ENCODE data around the gene PXYLP1.

Gene PXYLP1

DNA sequence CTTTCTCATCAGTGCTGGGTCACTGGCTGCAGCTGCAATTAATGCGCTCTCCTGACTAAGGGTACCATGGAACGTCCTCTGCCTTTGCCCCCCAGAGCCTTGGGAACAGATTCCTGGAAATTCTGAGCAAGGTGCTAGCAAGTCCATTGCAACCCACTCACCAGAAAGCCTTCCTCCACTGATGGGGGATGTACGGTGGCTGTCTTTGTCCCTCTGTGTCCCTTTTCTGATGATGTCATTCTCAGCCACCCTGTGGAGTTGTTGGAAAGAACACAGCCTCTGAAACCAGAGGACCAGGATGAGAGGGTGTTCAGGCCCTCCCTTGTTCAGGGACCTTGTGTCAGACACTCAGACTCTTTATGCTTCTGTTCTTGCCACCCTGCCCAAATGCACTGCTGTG is 98.6 kb downstream of the PXYLP1 start:
- DNase-seq: no peak

DNA sequence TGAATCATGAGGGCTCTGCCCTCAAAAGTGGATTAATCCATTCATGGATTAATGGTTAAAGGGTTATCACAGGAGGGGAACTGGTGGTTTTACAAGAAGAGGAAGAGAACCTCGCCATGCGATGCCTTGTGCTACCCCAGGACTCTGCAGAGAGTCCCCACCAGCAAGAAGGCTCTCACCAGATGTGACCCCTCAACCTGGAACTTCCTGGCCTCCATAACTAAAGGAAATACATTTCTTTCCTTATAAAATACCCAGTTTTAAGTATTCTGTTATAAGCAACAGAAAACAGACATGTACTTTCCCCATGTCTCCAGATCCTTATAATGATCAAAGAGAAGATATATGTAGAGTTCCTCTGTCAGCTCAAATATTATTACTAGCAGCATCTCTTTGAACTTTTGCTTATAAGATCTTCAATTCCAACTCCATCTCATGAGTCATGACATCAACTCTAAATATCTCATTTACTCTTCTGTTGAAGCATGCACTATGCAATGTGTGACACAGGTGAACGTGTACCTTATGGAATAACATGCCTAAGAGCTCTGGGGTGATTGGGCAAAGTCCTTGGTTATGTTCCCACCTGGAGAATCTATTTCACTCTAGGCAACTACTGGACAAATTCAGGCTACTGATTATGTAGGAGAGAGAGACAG is 99.2 kb downstream of the PXYLP1 start:
- DNase-seq: no peak

GRCh38 chr3:141331377-141332318 is 100.0 kb downstream of the PXYLP1 start:
- DNase-seq: peak; percentile 96

- DNase-seq: no peak
These were observed 100.8 kb downstream of the PXYLP1 start for GRCh38 chr3:141332416-141332815.

DNA sequence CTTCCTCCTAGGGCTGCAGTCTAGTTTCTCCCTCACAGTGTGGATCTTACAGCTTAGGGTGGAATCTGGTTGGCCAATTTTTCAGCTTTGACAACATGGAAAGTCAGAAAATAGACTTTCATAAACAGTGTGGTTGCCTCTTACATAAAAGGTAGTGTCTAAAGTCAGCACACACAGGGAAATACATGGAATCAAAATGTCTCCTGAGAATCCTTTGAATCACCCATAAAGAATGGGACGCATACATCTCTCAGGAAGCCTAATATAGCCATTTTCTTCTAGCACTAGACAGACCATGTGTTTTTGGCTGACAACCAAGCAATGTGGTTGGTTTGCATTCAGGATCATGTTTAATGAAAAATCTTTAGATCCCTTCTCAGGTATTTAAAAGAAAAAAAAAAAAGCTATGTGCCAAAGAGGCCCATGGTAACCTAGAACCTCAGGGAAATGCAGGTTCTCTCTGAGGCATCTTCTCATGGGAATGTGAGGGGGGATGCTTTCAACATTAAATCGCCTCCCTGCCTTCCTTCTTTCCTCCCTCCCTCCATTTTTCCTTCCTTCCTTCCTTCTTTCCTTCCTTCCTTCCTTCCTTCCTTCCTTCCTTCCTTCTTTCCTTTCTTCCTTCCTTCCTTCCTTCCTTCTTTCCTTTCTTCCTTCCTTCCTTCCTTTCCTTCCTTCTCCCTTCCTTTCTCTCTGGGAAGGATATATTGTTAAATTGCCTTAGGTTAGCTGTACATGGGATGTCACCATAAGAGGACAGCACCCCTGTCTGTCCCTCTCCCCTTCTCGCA is 102.4 kb downstream of the PXYLP1 start:
- no peak for DNase-seq

GRCh38 chr3:141334627-141335250 is 103.1 kb downstream of the PXYLP1 start:
- no peak for DNase-seq

DNA sequence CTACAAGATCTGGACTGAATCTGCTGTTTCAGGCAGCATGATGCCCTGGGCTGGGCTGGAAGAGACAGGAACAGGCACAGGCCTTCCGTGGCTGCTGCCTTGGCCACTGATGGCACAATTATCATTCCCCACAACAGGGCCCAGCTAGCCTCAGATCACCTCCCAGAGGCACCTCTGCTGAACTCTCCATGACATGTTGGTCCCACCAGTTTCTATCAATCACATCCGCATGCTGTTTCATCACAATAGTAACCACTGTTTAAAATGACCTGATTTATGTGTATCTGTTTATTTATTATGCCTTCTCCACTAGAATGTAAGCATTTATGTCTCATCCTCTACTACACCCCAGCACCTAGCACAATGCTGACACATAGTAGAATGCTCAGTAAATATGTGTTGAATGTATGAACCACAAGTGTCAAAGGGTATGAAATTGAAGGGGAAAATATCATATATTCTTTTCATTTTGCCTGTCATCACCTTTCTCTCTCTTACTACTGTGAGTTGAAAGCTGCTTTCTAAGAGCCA is 104.0 kb downstream of the PXYLP1 start:
- DNase-seq: no peak

DNA sequence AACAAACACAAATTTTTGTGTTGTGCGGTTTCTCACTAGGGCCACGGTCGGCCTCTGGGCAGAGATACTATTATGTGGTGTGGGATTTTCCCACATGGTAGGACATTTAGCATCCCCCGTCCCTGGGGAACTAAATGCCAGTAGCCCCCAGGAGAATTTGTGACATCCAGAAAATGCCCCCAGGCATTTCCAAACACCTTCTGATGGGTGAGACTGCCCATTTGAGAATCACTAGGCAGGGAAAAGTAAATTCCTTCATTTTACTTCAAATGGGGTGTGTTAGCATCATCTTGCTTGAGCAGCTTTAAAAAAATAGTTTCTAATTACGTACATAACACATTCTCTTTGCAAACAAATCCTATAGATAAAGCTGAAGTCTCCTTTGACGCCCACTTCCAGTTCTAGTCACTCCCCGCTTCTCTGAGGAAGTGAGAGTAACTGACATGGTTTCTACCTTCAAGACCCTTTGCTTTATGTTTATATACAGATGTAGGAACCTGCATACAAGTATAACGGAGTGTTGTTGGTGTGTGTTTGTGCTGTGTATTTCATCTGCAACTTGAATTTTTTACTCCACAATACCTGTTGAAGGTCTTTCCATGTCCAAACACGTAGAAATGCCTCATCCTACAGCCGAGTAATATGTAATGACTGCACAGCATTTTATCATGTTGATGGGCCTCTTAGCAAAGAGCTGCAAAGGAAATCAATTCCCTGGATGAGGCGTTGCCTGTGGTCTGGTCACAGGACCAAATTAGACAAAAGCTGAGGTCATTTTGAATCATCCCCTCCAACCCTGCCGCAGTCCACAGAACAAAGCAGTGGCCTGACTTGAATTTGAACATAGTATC is 105.3 kb downstream of the PXYLP1 start:
- DNase-seq: peak; percentile 96

- DNase-seq: no peak
These were observed 105.9 kb downstream of the PXYLP1 start for GRCh38 chr3:141337523-141337854.

- peak; percentile 30 for DNase-seq
These were observed 106.4 kb downstream of the PXYLP1 start for GRCh38 chr3:141337991-141338390.

GRCh38 chr3:141338881-141339280 is 107.3 kb downstream of the PXYLP1 start:
- DNase-seq: no peak

DNA sequence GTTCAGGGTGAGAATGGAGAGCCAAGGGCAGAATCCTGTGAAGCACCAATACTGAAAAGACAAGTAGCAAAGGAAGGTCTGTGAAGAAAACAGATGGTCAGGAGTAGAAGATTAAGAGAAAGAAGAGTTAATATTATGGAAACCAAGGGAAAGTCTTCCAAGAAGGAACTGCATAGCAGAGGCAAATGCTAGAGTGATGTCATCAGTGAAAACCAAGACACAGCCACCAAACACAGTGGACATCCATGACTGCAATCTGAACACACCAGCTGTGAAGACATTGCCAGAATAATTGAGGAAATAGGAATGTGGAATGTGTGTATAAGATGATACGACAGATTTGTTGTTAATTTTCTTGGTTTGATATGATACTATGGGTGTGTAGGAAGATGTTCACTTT is 109.9 kb downstream of the PXYLP1 start:
- peak; percentile 67 for DNase-seq

DNA sequence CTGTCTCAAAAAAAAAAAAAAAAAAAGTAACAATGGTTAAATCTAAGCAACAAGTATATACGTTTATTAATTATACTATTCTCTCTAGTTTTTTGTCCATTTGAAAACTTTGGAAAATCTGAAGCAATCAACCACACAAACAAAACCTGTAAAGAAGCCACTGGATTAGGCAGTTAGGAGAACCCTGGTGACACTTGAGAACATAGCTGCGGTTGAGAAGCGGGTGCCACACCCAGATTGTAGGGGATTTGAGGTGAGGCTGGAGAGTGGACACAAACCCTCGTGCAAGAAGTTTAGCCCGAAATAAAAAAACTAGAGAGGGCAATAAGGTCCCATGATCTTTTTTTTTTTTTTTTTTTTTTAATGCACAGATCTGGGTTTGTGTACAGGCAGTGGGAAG is 110.8 kb downstream of the PXYLP1 start:
- DNase-seq: no peak

DNA sequence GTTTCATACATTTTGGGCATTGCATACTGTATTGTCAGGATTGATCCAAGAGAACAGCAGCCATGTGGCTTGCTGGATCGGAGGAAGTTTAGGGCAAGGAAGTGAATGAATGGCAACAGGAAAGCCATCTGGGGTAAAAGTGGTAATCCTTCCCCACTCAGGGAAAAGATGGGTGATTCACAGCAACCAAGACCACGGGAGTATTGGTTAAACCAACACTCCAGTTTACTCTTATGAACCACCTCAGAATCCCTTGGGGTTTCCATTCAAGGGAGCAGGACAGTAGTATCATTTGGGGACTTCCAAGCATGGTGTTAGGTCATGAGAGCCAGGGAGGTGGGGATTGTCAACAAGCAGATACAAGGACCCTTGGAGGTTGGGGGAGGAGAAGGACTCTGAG is 111.5 kb downstream of the PXYLP1 start:
- no peak for DNase-seq

- no peak for DNase-seq
These were observed 112.2 kb downstream of the PXYLP1 start for GRCh38 chr3:141343865-141344271.

All from suppressor macrophage treated with lipopolysaccharide for 4 hours (primary cell).